OCI-LY3 (cell line): ENCODE measurements around the gene ATPAF2.

Experiments used
- CTCF ChIP-seq: fragments of 200-600, 300-600 bp; sonication (generic); IDR thresholded peaks from 2 replicates; pipeline ENCODE4 v1.5.1; 2014; ENCODE audit warnings: antibody characterized with exemption, low read length, low read depth
- EZH2phosphoT487 ChIP-seq: fragments of 200-600 bp; shearing (Covaris generic); IDR thresholded peaks from 2 replicates; pipeline ENCODE4 v1.6.1; 2018; ENCODE audit warnings: antibody characterized with exemption, mixed run types, low read depth

GRCh38 chr17:18087610-18088491 lies 48.9 kb upstream of the ATPAF2 start, which contains the start of gene DRG2:
- TF ChIP-seq CTCF: no peak
- TF ChIP-seq EZH2phosphoT487: no peak
